Measurements from ENCODE around the gene UFD1. TPM values are rescaled to one million over a fixed set of nuclear protein-coding genes. Genes with fewer than 3 reads are reported as not detected.

UFD1 gene
- total and polyA plus RNA-seq, 2 of the 13 experiments (the other 11 are each of a cell fraction or from before 2014, with no cell fraction given): 47.9 to 51.1 TPM

DNA sequence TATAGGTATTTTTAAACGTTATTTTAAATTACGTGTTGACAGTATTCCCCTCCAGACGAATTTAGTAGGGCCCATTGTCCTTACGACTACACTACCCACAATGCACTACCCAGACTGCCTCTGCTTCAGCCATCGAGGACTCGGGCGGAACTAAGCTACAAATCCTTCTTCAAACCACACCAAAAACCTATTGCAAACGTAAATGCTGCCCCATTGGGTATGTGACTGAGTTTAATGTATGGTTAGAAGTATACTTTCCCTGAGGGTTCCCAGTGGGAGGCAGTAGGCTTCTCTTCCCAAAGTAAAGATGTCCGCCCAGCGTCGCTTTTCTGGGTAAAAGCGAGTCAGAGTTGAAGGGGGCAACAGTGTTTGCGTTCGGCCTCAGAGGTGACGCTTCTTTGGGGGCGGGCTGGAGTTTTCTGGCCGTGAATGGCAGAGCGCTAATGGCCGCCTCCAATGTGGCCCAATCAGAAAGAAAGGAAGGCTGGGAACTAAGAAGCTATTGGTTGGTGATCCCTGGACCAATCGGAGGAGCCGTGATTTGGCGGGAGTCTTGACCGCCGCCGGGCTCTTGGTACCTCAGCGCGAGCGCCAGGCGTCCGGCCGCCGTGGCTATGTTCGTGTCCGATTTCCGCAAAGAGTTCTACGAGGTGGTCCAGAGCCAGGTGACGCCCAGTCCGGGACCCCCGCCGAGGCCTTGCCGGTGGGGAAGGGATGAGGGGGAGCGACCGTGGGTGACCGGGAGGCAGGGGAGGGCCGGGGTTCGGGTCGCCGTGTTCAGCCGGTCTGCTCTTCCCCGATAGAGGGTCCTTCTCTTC is 571 bp upstream of the UFD1 start, which contains the start of gene CDC45 (continued):
- TF ChIP-seq ZNF660 (CRISPR knock-in tag; IDR thresholded peaks at IDR 0.05; ENCODE audit: borderline replicate concordance, low read depth) (no peak), HMG20B (CRISPR knock-in tag; conservative IDR thresholded peaks at IDR 0.05) (no peak), ZNF766 (CRISPR knock-in tag; IDR thresholded peaks at IDR 0.05; ENCODE audit: borderline replicate concordance) (no peak), ZBTB43 (CRISPR knock-in tag; conservative IDR thresholded peaks at IDR 0.05) (no peak), ZNF746 (CRISPR knock-in tag; IDR thresholded peaks at IDR 0.05) (no peak), RXRA (CRISPR knock-in tag; IDR thresholded peaks at IDR 0.05) (peak; percentile 24), ZNF280D (CRISPR knock-in tag; IDR thresholded peaks at IDR 0.05) (no peak), MEIS1 (CRISPR knock-in tag; IDR thresholded peaks at IDR 0.05; ENCODE audit: borderline replicate concordance) (no peak), MYC (CRISPR knock-in tag; IDR thresholded peaks at IDR 0.05; ENCODE audit: borderline replicate concordance) (peak; percentile 36; the same call in 1 of the 2 replicates), ZNF816 (CRISPR knock-in tag; IDR thresholded peaks at IDR 0.05; ENCODE audit: borderline replicate concordance) (peak; percentile 46; the same call in 1 of the 2 replicates), ZKSCAN1 (IDR thresholded peaks at IDR 0.05; ENCODE audit: low read length) (no peak), ZNF713 (CRISPR knock-in tag; IDR thresholded peaks at IDR 0.05) (no peak)
- TF ChIP-seq, protein P1, sequence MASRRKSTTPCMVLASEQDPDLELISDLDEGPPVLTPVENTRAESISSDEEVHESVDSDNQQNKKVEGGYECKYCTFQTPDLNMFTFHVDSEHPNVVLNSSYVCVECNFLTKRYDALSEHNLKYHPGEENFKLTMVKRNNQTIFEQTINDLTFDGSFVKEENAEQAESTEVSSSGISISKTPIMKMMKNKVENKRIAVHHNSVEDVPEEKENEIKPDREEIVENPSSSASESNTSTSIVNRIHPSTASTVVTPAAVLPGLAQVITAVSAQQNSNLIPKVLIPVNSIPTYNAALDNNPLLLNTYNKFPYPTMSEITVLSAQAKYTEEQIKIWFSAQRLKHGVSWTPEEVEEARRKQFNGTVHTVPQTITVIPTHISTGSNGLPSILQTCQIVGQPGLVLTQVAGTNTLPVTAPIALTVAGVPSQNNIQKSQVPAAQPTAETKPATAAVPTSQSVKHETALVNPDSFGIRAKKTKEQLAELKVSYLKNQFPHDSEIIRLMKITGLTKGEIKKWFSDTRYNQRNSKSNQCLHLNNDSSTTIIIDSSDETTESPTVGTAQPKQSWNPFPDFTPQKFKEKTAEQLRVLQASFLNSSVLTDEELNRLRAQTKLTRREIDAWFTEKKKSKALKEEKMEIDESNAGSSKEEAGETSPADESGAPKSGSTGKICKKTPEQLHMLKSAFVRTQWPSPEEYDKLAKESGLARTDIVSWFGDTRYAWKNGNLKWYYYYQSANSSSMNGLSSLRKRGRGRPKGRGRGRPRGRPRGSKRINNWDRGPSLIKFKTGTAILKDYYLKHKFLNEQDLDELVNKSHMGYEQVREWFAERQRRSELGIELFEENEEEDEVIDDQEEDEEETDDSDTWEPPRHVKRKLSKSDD (CRISPR knock-in tag; IDR thresholded peaks at IDR 0.05; ENCODE audit: low read depth): no peak
- TF ChIP-seq, protein P2, sequence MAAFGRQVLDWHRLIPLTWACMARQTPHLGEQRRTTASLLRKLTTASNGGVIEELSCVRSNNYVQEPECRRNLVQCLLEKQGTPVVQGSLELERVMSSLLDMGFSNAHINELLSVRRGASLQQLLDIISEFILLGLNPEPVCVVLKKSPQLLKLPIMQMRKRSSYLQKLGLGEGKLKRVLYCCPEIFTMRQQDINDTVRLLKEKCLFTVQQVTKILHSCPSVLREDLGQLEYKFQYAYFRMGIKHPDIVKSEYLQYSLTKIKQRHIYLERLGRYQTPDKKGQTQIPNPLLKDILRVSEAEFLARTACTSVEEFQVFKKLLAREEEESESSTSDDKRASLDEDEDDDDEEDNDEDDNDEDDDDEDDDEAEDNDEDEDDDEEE (CRISPR knock-in tag; IDR thresholded peaks at IDR 0.05): no peak

Data from HepG2 (cell line).